Measurements from ENCODE around the gene CDCA3.

GRCh38 chr12:6868211-6869048, 17.3 kb upstream of the CDCA3 start:
- TF ChIP-seq CTCF (conservative IDR thresholded peaks at IDR 0.05; ENCODE audit: low read depth, low read length) (peak; percentile 29; the same call in 1 of the 2 replicates), EZH2 (IDR thresholded peaks at IDR 0.05; ENCODE audit: borderline replicate concordance, low read depth, low read length, poor library complexity, severe bottlenecking) (no peak)
